Measurements from ENCODE around the gene CCDC148. TPM values are rescaled to one million over a fixed set of nuclear protein-coding genes. Genes with fewer than 3 reads are reported as not detected.

CCDC148 gene
- total and polyA plus RNA-seq, 2 donors (not counting 3 experiments of a cell fraction or from before 2014, with no cell fraction given) = 0.04 to 0.69 TPM

- CTCF ChIA-PET = interaction anchor here (0.8 kb wide), 1 partner anchor 17 kb away, joined by 3 read pairs; no protein-coding TSS in a partner anchor
- no peak for DNase-seq (ENCODE audit: low read depth, low spot score)
- no peaks in the 10 kb centered on the region for H3K27me3 ChIP-seq (ENCODE audit: control insufficient read depth in 2 of 2, insufficient read depth in 2 of 2, low read length in 2 of 2)
- H3K9ac ChIP-seq (replicated peaks; ENCODE audit: extremely low read depth, insufficient read depth, low read length) = no peak overlapping the region
- no peak for FAIRE-seq
- no peak for TF ChIP-seq JUN (IDR thresholded peaks at IDR 0.05; ENCODE audit: borderline replicate concordance, insufficient read depth, insufficient read length, low read depth)
- TF ChIP-seq MAX (IDR thresholded peaks at IDR 0.05; ENCODE audit: insufficient read depth, insufficient read length) = no peak
- TF ChIP-seq POLR2A (IDR thresholded peaks at IDR 0.05; ENCODE audit: low read depth, low read length) = no peak
- no peak for TF ChIP-seq GATA2 (IDR thresholded peaks at IDR 0.05; ENCODE audit: insufficient read depth, insufficient read length, low read depth, low read length)
- no peak for TF ChIP-seq FOS (IDR thresholded peaks at IDR 0.05; ENCODE audit: borderline replicate concordance, insufficient read depth, low read length)
- TF ChIP-seq MYC (IDR thresholded peaks at IDR 0.05; ENCODE audit: low read depth, low read length) = no peak
- no peak for TF ChIP-seq POLR2AphosphoS5 (IDR thresholded peaks at IDR 0.05; ENCODE audit: insufficient read depth, low read depth, low read length)
- no peak for TF ChIP-seq EZH2 (IDR thresholded peaks at IDR 0.05; ENCODE audit: borderline replicate concordance, low read depth, low read length, severe bottlenecking)
- TF ChIP-seq CTCF (IDR thresholded peaks at IDR 0.05; ENCODE audit: extremely low read depth in 1 of 2, insufficient read depth in 1 of 2, low read depth in 1 of 2, low read length in 2 of 2) = no peak
- dilution Hi-C loops (cut with MboI; ENCODE audit: extremely low pct_ligation_motif_present, low sequenced_read_pairs) (no loop called here), intact Hi-C loops (cut with micrococcal nuclease) (no loop called here)
- no peaks in the 10 kb centered on the region for H3K79me2 ChIP-seq (ENCODE audit: control insufficient read depth, insufficient read depth, low read length)
- POLR2A ChIA-PET = no interaction called here
- no peaks in the 10 kb centered on the region for H3K4me1 ChIP-seq (ENCODE audit: control insufficient read depth, extremely low read depth, insufficient read depth, low read length)
- no peaks in the 10 kb centered on the region for H4K20me1 ChIP-seq (replicated peaks; ENCODE audit: control insufficient read depth, extremely low read depth, insufficient read depth, low read length)
- H2AFZ ChIP-seq (ENCODE audit: low read depth, low read length) = no peak overlapping the region
- no TSS peak for BruUV-seq (replicated peaks)
- H3K27ac ChIP-seq (ENCODE audit: insufficient read depth, low read depth, low read length) = no peak overlapping the region
- H3K9me1 ChIP-seq (replicated peaks; ENCODE audit: control insufficient read depth, extremely low read depth, insufficient read depth, low read length) = no peaks in the 10 kb centered on the region
- H3K36me3 ChIP-seq (ENCODE audit: control insufficient read depth in 2 of 2, extremely low read depth in 1 of 2, insufficient read depth in 2 of 2, low read length in 2 of 2) = no peaks in the 10 kb centered on the region
- no peak overlapping the region for H3K4me3 ChIP-seq (replicated peaks in 1 of 3; ENCODE audit: insufficient read depth in 1 of 3, low read depth in 1 of 3, low read length in 3 of 3)
- H3K4me2 ChIP-seq (ENCODE audit: insufficient read depth, low read length) = no peak overlapping the region
- H3K9me3 ChIP-seq (replicated peaks; ENCODE audit: control insufficient read depth, insufficient read depth, low read length) = no peaks in the 10 kb centered on the region
Observed at GRCh38 chr2:158366342-158366741, 90.2 kb downstream of the CCDC148 start.

Data from endothelial cell of umbilical vein (primary cell).